HepG2 (cell line): ENCODE results near the gene B3GNT2. TPM values are rescaled to one million over a fixed set of nuclear protein-coding genes. Genes with fewer than 3 reads are reported as not detected.

Experiments
- CREM ChIP-seq, 2 experiments: sonication (generic) in 1 of 2; formaldehyde crosslinking in 1 of 2; IDR thresholded peaks; 2 replicates each; pipeline versions ENCODE4 v1.4.0 to v1.6.1; 2016 to 2020; ENCODE audit warnings: antibody characterized with exemption in 1 of 2, mild to moderate bottlenecking in 1 of 2, missing genetic modification reagents in 1 of 2
- DNMT3B ChIP-seq: conservative IDR thresholded peaks from 2 replicates; pipeline ENCODE4 v1.6.1; 2016; ENCODE audit warnings: missing biosample characterization, control low read depth
- EP300 ChIP-seq, 3 experiments: sonication (generic) in 1 of 3; formaldehyde crosslinking in 1 of 3; IDR thresholded peaks; 2 replicates each; pipeline versions ENCODE4 v1.5.1 to v1.6.1; 2011 to 2020; ENCODE audit warnings: low read depth in 2 of 3, low read length in 2 of 3, borderline replicate concordance in 1 of 3, improper control_type of control experiment in 1 of 3, mild to moderate bottlenecking in 1 of 3, missing genetic modification reagents in 1 of 3, moderate library complexity in 1 of 3
- HIVEP1 ChIP-seq: sonication (generic); formaldehyde crosslinking; IDR thresholded peaks from 2 replicates; pipeline ENCODE4 v1.4.0; 2020; ENCODE audit warnings: mild to moderate bottlenecking, missing genetic modification reagents
- JUND ChIP-seq: sonication (generic); formaldehyde crosslinking; IDR thresholded peaks from 2 replicates; pipeline ENCODE4 v1.8.0; 2022; ENCODE audit warnings: mild to moderate bottlenecking, missing genetic modification reagents
- MTF1 ChIP-seq: sonication (generic); formaldehyde crosslinking; IDR thresholded peaks from 2 replicates; pipeline ENCODE4 v1.5.0; 2020; ENCODE audit warnings: missing genetic modification reagents
- MXD4 ChIP-seq: IDR thresholded peaks from 2 replicates; pipeline ENCODE4 v1.6.1; 2016; ENCODE audit warnings: mild to moderate bottlenecking, missing biosample characterization, missing genetic modification reagents
- SRSF9 ChIP-seq: fragments of 200-400 bp; formaldehyde crosslinking; IDR thresholded peaks from 2 replicates; pipeline ENCODE4 v1.6.1; 2018; ENCODE audit warnings: borderline replicate concordance, mild to moderate bottlenecking, low read depth, low read length; ENCODE audit not compliant: insufficient read depth, poor library complexity, severe bottlenecking
- TAF15 ChIP-seq: fragments of 200-400 bp; formaldehyde crosslinking; IDR thresholded peaks from one replicate; pipeline ENCODE4 v1.6.1; 2018; ENCODE audit warnings: mild to moderate bottlenecking, low read depth, low read length; ENCODE audit not compliant: poor library complexity, severe bottlenecking
- ZBTB21 ChIP-seq: sonication (generic); formaldehyde crosslinking; IDR thresholded peaks from 2 replicates; pipeline ENCODE4 v1.4.0; 2020; ENCODE audit warnings: missing genetic modification reagents
- ZFP62 ChIP-seq: sonication (generic); formaldehyde crosslinking; IDR thresholded peaks from 2 replicates; pipeline ENCODE4 v1.4.0; 2020; ENCODE audit warnings: missing genetic modification reagents
- ZGPAT ChIP-seq: IDR thresholded peaks from 2 replicates; pipeline ENCODE4 v1.6.1; 2016; ENCODE audit warnings: mild to moderate bottlenecking
- ZNF224 ChIP-seq: sonication (generic); formaldehyde crosslinking; IDR thresholded peaks from 2 replicates; pipeline ENCODE4 v1.5.0; 2020; ENCODE audit warnings: mild to moderate bottlenecking, missing genetic modification reagents
- ZNF234 ChIP-seq: sonication (generic); formaldehyde crosslinking; conservative IDR thresholded peaks from 2 replicates; pipeline ENCODE4 v1.5.1; 2020; ENCODE audit warnings: mild to moderate bottlenecking, missing genetic modification reagents
- ZNF605 ChIP-seq: sonication (generic); formaldehyde crosslinking; IDR thresholded peaks from 2 replicates; pipeline ENCODE4 v1.8.0; 2022; ENCODE audit warnings: mild to moderate bottlenecking, missing genetic modification reagents
- polyA plus RNA-seq, 8 experiments: library from polyadenylated mRNA; depleted of rRNA in 3 of 8; stranded (reverse) in 7 of 8; unstranded in 1 of 8; fragments of >200 nt; fragmentation: Illumina TruSeq in 4 of 8; extraction: Trizol in 4 of 8; gene quantifications; 2 replicates each; pipeline versions ENCODE4 v1.2.1 to v1.2.3, GENCODE V29; 2011 to 2016; ENCODE audit warnings: low read depth in 4 of 8, missing spikeins in 1 of 8, mixed read lengths in 1 of 8; ENCODE audit not compliant: insufficient read depth in 1 of 8
- total RNA-seq, 5 experiments: library from RNA; depleted of rRNA; stranded (reverse); fragments of >200 nt; fragmentation: Illumina TruSeq; extraction: Trizol; gene quantifications; 2 replicates each; pipeline ENCODE4 v1.2.3, GENCODE V29; 2016; ENCODE audit warnings: low read depth in 1 of 5
- TF ChIP-seq, protein P1 (sequence below), 2 experiments: sonication (generic) in 1 of 2; formaldehyde crosslinking in 1 of 2; IDR thresholded peaks; 2 replicates each; pipeline versions ENCODE4 v1.5.1 to v1.6.1; 2011 to 2020; ENCODE audit warnings: borderline replicate concordance in 1 of 2, low read depth in 1 of 2, low read length in 1 of 2, mild to moderate bottlenecking in 1 of 2, missing genetic modification reagents in 1 of 2, moderate library complexity in 1 of 2
- TF ChIP-seq, protein P2 (sequence below): IDR thresholded peaks from 2 replicates; pipeline ENCODE4 v1.6.1; 2016; ENCODE audit warnings: missing compliant biosample characterization, missing genetic modification reagents, borderline replicate concordance
- TF ChIP-seq, protein P3 (sequence below): sonication (generic); formaldehyde crosslinking; IDR thresholded peaks from 2 replicates; pipeline ENCODE4 v1.5.1; 2020; ENCODE audit warnings: mild to moderate bottlenecking, missing genetic modification reagents, moderate library complexity

Gene B3GNT2
- total and polyA plus RNA-seq, 2 of the 13 experiments (the other 11 are each of a cell fraction or from before 2014, with no cell fraction given), result 26.3 to 28.5 TPM

DNA sequence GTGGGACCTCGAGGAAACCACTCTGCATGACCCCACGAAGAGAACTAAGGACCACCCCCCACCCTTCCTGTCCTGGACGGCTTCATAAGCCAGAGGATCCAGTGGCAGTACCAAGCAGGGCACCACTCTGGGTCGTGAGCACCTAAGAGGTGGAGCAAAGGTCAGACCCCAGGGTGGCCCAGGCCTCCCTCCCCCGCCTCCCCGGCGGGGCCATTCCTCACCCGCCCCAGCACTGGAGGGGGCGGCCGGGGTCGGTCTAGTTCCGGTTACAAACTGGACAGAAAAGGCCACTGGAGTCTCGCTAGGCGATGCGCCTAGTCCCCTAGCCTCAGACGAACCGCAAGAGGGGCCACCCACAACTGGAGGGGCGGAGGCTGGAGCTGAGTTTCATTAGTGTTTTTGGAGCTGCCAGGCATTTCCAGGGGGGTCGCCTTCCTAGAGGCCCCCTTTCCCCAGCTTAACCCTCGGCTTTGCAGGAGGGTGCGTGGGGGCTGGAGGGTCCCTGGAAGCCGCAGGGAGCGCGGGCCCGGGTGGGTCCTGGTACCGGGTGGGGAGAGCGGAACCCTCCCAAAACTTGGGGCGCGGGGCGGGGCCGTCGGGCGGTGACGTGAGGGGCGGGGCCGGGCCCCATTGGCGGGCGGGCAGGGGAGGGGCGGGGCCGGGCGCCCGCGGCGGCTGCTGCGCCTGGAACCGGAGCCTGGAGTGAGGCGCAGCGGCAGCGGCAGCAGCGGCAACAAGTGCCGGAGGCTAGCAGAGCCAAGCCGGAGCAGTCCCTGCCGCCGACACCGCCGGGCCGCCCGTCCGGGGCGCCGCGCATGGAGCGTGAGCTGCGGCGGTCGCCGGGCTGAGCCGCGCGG, at the start of gene B3GNT2 (continued):
- TF ChIP-seq CREM (IDR thresholded peaks at IDR 0.05) (peak; percentile 43; the same call in 1 of the 2 replicates), CREM (CRISPR knock-in tag; IDR thresholded peaks at IDR 0.05) (no peak), EP300 (IDR thresholded peaks at IDR 0.05; ENCODE audit: low read depth in 2 of 2, low read length in 2 of 2) (no peak), EP300 (CRISPR knock-in tag; IDR thresholded peaks at IDR 0.05; ENCODE audit: borderline replicate concordance) (peak; percentile 24; the same call in 1 of the 2 replicates), DNMT3B (0 out of 2 replicates have a peak, but pooled peaks have one; percentile 34), ZFP62 (CRISPR knock-in tag) (no peak), ZBTB21 (CRISPR knock-in tag) (peak; percentile 53; the same call in 1 of the 2 replicates), HIVEP1 (CRISPR knock-in tag) (peak; percentile 67; the same call in 1 of the 2 replicates), TAF15 (no peak), ZNF234 (CRISPR knock-in tag) (no peak), ZGPAT (0 out of 2 replicates have a peak, but pooled peaks have one; percentile 44), MXD4 (no peak), SRSF9 (no peak), JUND (CRISPR knock-in tag) (no peak), MTF1 (CRISPR knock-in tag) (no peak), ZNF224 (CRISPR knock-in tag) (0 out of 2 replicates have a peak, but pooled peaks have one; percentile 17), ZNF605 (CRISPR knock-in tag) (peak; percentile 91)
- TF ChIP-seq, protein P1, sequence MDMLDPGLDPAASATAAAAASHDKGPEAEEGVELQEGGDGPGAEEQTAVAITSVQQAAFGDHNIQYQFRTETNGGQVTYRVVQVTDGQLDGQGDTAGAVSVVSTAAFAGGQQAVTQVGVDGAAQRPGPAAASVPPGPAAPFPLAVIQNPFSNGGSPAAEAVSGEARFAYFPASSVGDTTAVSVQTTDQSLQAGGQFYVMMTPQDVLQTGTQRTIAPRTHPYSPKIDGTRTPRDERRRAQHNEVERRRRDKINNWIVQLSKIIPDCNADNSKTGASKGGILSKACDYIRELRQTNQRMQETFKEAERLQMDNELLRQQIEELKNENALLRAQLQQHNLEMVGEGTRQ (IDR thresholded peaks at IDR 0.05; ENCODE audit: low read depth, low read length), result no peak
- TF ChIP-seq, protein P1 (CRISPR knock-in tag; IDR thresholded peaks at IDR 0.05; ENCODE audit: borderline replicate concordance), result no peak
- TF ChIP-seq, protein P2, sequence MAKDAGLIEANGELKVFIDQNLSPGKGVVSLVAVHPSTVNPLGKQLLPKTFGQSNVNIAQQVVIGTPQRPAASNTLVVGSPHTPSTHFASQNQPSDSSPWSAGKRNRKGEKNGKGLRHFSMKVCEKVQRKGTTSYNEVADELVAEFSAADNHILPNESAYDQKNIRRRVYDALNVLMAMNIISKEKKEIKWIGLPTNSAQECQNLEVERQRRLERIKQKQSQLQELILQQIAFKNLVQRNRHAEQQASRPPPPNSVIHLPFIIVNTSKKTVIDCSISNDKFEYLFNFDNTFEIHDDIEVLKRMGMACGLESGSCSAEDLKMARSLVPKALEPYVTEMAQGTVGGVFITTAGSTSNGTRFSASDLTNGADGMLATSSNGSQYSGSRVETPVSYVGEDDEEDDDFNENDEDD (CRISPR knock-in tag), result peak; percentile 62; the same call in 1 of the 2 replicates
- TF ChIP-seq, protein P3, sequence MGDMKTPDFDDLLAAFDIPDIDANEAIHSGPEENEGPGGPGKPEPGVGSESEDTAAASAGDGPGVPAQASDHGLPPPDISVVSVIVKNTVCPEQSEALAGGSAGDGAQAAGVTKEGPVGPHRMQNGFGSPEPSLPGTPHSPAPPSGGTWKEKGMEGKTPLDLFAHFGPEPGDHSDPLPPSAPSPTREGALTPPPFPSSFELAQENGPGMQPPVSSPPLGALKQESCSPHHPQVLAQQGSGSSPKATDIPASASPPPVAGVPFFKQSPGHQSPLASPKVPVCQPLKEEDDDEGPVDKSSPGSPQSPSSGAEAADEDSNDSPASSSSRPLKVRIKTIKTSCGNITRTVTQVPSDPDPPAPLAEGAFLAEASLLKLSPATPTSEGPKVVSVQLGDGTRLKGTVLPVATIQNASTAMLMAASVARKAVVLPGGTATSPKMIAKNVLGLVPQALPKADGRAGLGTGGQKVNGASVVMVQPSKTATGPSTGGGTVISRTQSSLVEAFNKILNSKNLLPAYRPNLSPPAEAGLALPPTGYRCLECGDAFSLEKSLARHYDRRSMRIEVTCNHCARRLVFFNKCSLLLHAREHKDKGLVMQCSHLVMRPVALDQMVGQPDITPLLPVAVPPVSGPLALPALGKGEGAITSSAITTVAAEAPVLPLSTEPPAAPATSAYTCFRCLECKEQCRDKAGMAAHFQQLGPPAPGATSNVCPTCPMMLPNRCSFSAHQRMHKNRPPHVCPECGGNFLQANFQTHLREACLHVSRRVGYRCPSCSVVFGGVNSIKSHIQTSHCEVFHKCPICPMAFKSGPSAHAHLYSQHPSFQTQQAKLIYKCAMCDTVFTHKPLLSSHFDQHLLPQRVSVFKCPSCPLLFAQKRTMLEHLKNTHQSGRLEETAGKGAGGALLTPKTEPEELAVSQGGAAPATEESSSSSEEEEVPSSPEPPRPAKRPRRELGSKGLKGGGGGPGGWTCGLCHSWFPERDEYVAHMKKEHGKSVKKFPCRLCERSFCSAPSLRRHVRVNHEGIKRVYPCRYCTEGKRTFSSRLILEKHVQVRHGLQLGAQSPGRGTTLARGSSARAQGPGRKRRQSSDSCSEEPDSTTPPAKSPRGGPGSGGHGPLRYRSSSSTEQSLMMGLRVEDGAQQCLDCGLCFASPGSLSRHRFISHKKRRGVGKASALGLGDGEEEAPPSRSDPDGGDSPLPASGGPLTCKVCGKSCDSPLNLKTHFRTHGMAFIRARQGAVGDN (CRISPR knock-in tag), result peak; percentile 70
